NCI-H1417 treated with DMSO at 0.1 percent for 48 hours (cell line): ENCODE measurements around the gene TMEM92.

Experiments used
- DNase-seq: peaks from one replicate; lab custom pipeline; 2025; lab: John Stamatoyannopoulos, UW

TMEM92 gene

GRCh38 chr17:50274142-50274896 is at the start of gene TMEM92:
TMEM92 (plus strand) TSS chr17:50274466; CDS start chr17:50274502, 36 bp downstream.
- no peak for DNase-seq

GRCh38 chr17:50225701-50226240 is 48.5 kb upstream of the TMEM92 start:
- DNase-seq = no peak

- DNase-seq = no peak
Measured at GRCh38 chr17:50234581-50234980, 39.7 kb upstream of the TMEM92 start.

- DNase-seq = no peak
Measured at GRCh38 chr17:50237901-50238300, 36.4 kb upstream of the TMEM92 start.

- DNase-seq = no peak
Measured at GRCh38 chr17:50238601-50239280, 35.5 kb upstream of the TMEM92 start.

GRCh38 chr17:50239937-50240336 is 34.3 kb upstream of the TMEM92 start:
- no peak for DNase-seq

GRCh38 chr17:50240851-50241250 is 33.4 kb upstream of the TMEM92 start:
- DNase-seq = no peak

- no peak for DNase-seq
Measured at GRCh38 chr17:50241431-50241830, 32.8 kb upstream of the TMEM92 start.

- no peak for DNase-seq
Measured at GRCh38 chr17:50244771-50245170, 29.5 kb upstream of the TMEM92 start.

- DNase-seq = no peak
Measured at GRCh38 chr17:50248255-50248654, 26.0 kb upstream of the TMEM92 start.

- no peak for DNase-seq
Measured at GRCh38 chr17:50252781-50253180, 21.5 kb upstream of the TMEM92 start.

GRCh38 chr17:50255766-50256635 is 18.3 kb upstream of the TMEM92 start:
- DNase-seq = no peak

GRCh38 chr17:50256826-50257618 is 17.2 kb upstream of the TMEM92 start:
- DNase-seq = no peak

GRCh38 chr17:50257676-50258224 is 16.5 kb upstream of the TMEM92 start:
- DNase-seq = no peak

- no peak for DNase-seq
Measured at GRCh38 chr17:50258647-50259476, 15.4 kb upstream of the TMEM92 start.

GRCh38 chr17:50259477-50260324 is 14.6 kb upstream of the TMEM92 start:
- DNase-seq = no peak

- no peak for DNase-seq
Measured at GRCh38 chr17:50260501-50260911, 13.8 kb upstream of the TMEM92 start.

- no peak for DNase-seq
Measured at GRCh38 chr17:50261051-50261915, 13.0 kb upstream of the TMEM92 start.
